ENCODE data around the gene SLC25A19. TPM values are rescaled to one million over a fixed set of nuclear protein-coding genes. Genes with fewer than 3 reads are reported as not detected.

The SLC25A19 gene
- total and polyA plus RNA-seq, 2 of the 8 experiments (the other 6 are each of a cell fraction or from before 2014, with no cell fraction given) = 28.6 to 32.6 TPM

DNA sequence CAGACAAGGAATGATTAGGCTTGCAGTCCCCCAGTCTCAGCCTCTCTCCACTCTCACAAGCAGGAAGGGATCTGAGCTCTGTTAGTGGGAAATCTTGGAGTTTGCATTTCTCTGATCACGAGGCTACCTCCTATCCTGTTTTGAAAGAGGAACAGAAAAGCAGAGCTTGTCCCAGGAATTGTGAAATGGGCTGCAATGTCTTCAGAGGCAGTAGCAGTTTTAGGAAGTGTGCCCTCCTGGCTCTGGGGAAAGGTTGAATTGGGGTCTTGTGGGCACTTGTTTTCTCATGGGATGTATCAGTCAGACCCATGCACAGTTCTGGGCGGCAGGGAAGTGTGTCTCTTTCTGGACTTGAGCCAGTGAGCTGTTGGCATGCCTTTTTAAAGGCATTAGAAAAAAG, 60.9 kb downstream of the SLC25A19 start:
- no peak for FAIRE-seq
- Histone ChIP-seq H3K56ac (replicated peaks; ENCODE audit: insufficient read length, low read depth, low read length) (no peak overlapping the region), H4K8ac (ENCODE audit: extremely low read depth, insufficient read depth, low read length) (no peak overlapping the region), H3K14ac (ENCODE audit: insufficient read length) (no peak overlapping the region), H3K23ac (ENCODE audit: insufficient read length) (no peak overlapping the region), H3K36me3 (ENCODE audit: control insufficient read depth in 2 of 4, insufficient read depth in 4 of 4, low read length in 3 of 4) (peaks cover 16 to 75% (median 61%) of the 10 kb centered on the region in 4 experiments), H2AK5ac (ENCODE audit: low read depth, low read length) (no peak overlapping the region), H3K18ac (ENCODE audit: extremely low read depth, low read length) (no peak overlapping the region), H4K91ac (replicated peaks; ENCODE audit: insufficient read length, low read length) (no peak overlapping the region), H3K4me3 (ENCODE audit: extremely low read depth in 1 of 4, insufficient read depth in 2 of 4, low read depth in 3 of 4, low read length in 4 of 4) (no peak overlapping the region), H2BK120ac (replicated peaks; ENCODE audit: low read depth, low read length) (no peak overlapping the region), H2AFZ (ENCODE audit: low read length) (no peak overlapping the region), H3K27ac (ENCODE audit: low read depth, low read length) (no peak overlapping the region), H2BK12ac (ENCODE audit: low read depth, low read length) (no peak overlapping the region), H3K23me2 (ENCODE audit: low read depth, low read length) (no peaks in the 10 kb centered on the region), H3K9me3 (ENCODE audit: insufficient read depth in 2 of 2, low read depth in 1 of 2, low read length in 1 of 2) (no peaks in the 10 kb centered on the region), H3K4me1 (replicated peaks in 1 of 4; ENCODE audit: control insufficient read depth in 3 of 4, insufficient read depth in 4 of 4, low read length in 3 of 4) (no peaks in the 10 kb centered on the region), H3K79me2 (ENCODE audit: control insufficient read depth in 1 of 2, insufficient read depth in 2 of 2, low read length in 2 of 2) (no peaks in the 10 kb centered on the region), H3K4me2 (ENCODE audit: insufficient read depth in 1 of 2, low read depth in 2 of 2, low read length in 2 of 2) (no peak overlapping the region), H3K4ac (replicated peaks; ENCODE audit: insufficient read length, low read depth, low read length) (no peak overlapping the region), H2BK15ac (ENCODE audit: low read length) (no peak overlapping the region), H4K20me1 (replicated peaks in 1 of 2; ENCODE audit: control insufficient read depth in 1 of 2, insufficient read depth in 2 of 2, low read length in 2 of 2) (peaks cover 0 to 12% of the 10 kb centered on the region in 2 experiments), H2BK5ac (ENCODE audit: low read depth, low read length) (no peak overlapping the region), H3K27me3 (replicated peaks in 1 of 4; ENCODE audit: control insufficient read depth in 3 of 4, extremely low read depth in 1 of 4, insufficient read depth in 3 of 4, low read length in 3 of 4) (no peaks in the 10 kb centered on the region), H2BK20ac (ENCODE audit: low read length) (no peak overlapping the region), H4K5ac (ENCODE audit: insufficient read length, low read depth, low read length) (no peak overlapping the region), H3K9ac (replicated peaks in 1 of 4; ENCODE audit: extremely low read depth in 1 of 4, low read depth in 3 of 4, low read length in 3 of 4) (no peak overlapping the region), H3K79me1 (ENCODE audit: low read depth, low read length) (no peaks in the 10 kb centered on the region)
- CTCF ChIA-PET (ENCODE audit: partially characterized antibody) = interaction anchor here (0.8 to 6.9 kb wide), 8 partner anchors 8 to 265 kb away, joined by 3 to 84 read pairs (median 3); partner anchors contain the start of gene MIF4GD
- POLR2A ChIA-PET (ENCODE audit: partially characterized antibody) = interaction anchor here (1.0 to 2.4 kb wide), 8 partner anchors 8 to 74 kb away, joined by 3 to 17 read pairs (median 6); partner anchors contain the start of genes GGA3, JPT1 and NUP85
- DNase-seq (ENCODE audit: low read depth in 1 of 2, low spot score in 2 of 2) = no peak
- 94% methylated on average over 2 of the region's 2 CpGs; no CpG with 5 or more reads in 1 of the 2 experiments for WGBS, 2 experiments (ENCODE audit: extremely low coverage in 1 of 2, insufficient coverage in 1 of 2, insufficient read length in 1 of 2, insufficient replicate concordance in 2 of 2, low coverage in 1 of 2, low lambda C conversion rate in 2 of 2, missing lambda C conversion rate in 1 of 2)
- TF ChIP-seq EZH2 (IDR thresholded peaks at IDR 0.05; ENCODE audit: low read depth, low read length, severe bottlenecking) (no peak), SP2 (IDR thresholded peaks at IDR 0.05; ENCODE audit: low read length) (no peak), BCL11A (IDR thresholded peaks at IDR 0.05; ENCODE audit: low read depth in 2 of 2, low read length in 2 of 2) (no peak), FOSL1 (IDR thresholded peaks at IDR 0.05; ENCODE audit: insufficient read depth, low read depth, low read length) (no peak), SRF (IDR thresholded peaks at IDR 0.05; ENCODE audit: low read depth, low read length) (no peak), POLR2A (IDR thresholded peaks at IDR 0.05; ENCODE audit: control extremely low read depth in 1 of 2, low read depth in 2 of 2, low read length in 2 of 2) (no peak), TAF1 (IDR thresholded peaks at IDR 0.05; ENCODE audit: low read depth, low read length) (no peak), HDAC6 (IDR thresholded peaks at IDR 0.05; ENCODE audit: low read depth, low read length) (no peak), TEAD4 (IDR thresholded peaks at IDR 0.05; ENCODE audit: low read depth, low read length) (no peak), TAF7 (optimal IDR thresholded peaks at IDR 0.05; ENCODE audit: borderline replicate concordance, low read depth, low read length) (no peak), RAD21 (IDR thresholded peaks at IDR 0.05 in 1 of 2, conservative IDR thresholded peaks at IDR 0.05 in 1 of 2; ENCODE audit: low read depth in 2 of 2, low read length in 2 of 2) (no peak), KDM4A (IDR thresholded peaks at IDR 0.05; ENCODE audit: low read depth, low read length, severe bottlenecking) (no peak), JUND (IDR thresholded peaks at IDR 0.05; ENCODE audit: low read length) (no peak), SAP30 (IDR thresholded peaks at IDR 0.05; ENCODE audit: insufficient read depth, insufficient replicate concordance, low read length) (no peak)
